WTC11 (cell line): ENCODE results near the gene MPND. TPM values are rescaled to one million over a fixed set of nuclear protein-coding genes. Genes with fewer than 3 reads are reported as not detected.

Experiments used
- ATAC-seq: fragments of 200-7000 bp; cut with Tn5 transposase; 2 replicates; pipeline ENCODE4 v1.10.0; 2021; ENCODE audit warnings: mild to moderate bottlenecking, moderate library complexity
- CTCF ChIA-PET: fragments of 300-600 bp; sonication (Branson Sonifier 250); formaldehyde crosslinking; loops from one replicate; lab custom pipeline; 2021; ENCODE audit warnings: antibody characterized with exemption; lab: Charles Lee
- POLR2A ChIA-PET: fragments of 350-600 bp; sonication (Branson Sonifier 250); formaldehyde crosslinking; loops from one replicate; lab custom pipeline; 2021; ENCODE audit warnings: antibody characterized with exemption; lab: Charles Lee
- DNase-seq: peaks from one replicate; pipeline ENCODE4 v3.0.0; 2021; ENCODE audit warnings: low spot score
- H3K27ac Mint-ChIP-seq: 2 replicates; pipeline ENCODE4 v1.8.0; 2021; ENCODE audit warnings: mixed read lengths
- H3K27me3 Mint-ChIP-seq: 2 replicates; pipeline ENCODE4 v1.8.0; 2021; ENCODE audit warnings: low read depth, mild to moderate bottlenecking, moderate library complexity, mixed read lengths
- H3K36me3 Mint-ChIP-seq: 2 replicates; pipeline ENCODE4 v1.8.0; 2021; ENCODE audit warnings: mixed read lengths
- H3K4me1 Mint-ChIP-seq: 2 replicates; pipeline ENCODE4 v1.8.0; 2022; ENCODE audit warnings: mixed read lengths
- H3K4me3 Mint-ChIP-seq: 2 replicates; pipeline ENCODE4 v1.8.0; 2021; ENCODE audit warnings: mild to moderate bottlenecking, moderate library complexity, mixed read lengths
- H3K9me3 Mint-ChIP-seq: 2 replicates; pipeline ENCODE4 v1.8.0; 2021; ENCODE audit warnings: mixed read lengths
- ATF1 ChIP-seq: sonication (generic); formaldehyde crosslinking; IDR thresholded peaks from 2 replicates; pipeline ENCODE4 v1.8.1; 2023; ENCODE audit warnings: mild to moderate bottlenecking, moderate library complexity, missing genetic modification reagents
- ELF4 ChIP-seq: sonication (generic); formaldehyde crosslinking; IDR thresholded peaks from 2 replicates; pipeline ENCODE4 v1.8.1; 2022; ENCODE audit warnings: low read depth, mild to moderate bottlenecking, moderate library complexity, missing genetic modification reagents
- ERG ChIP-seq: fragments of 250-450 bp; sonication (Bioruptor Pico); IDR thresholded peaks from 2 replicates; pipeline ENCODE4 v1.8.0; 2021; ENCODE audit warnings: mild to moderate bottlenecking
- FOXP1 ChIP-seq: sonication (generic); formaldehyde crosslinking; IDR thresholded peaks from 2 replicates; pipeline ENCODE4 v1.8.0; 2022; ENCODE audit warnings: missing genetic modification reagents, mild to moderate bottlenecking, moderate library complexity, borderline replicate concordance
- GRHL2 ChIP-seq: fragments of 250-450 bp; sonication (Bioruptor Pico); IDR thresholded peaks from 2 replicates; pipeline ENCODE4 v1.8.0; 2022; ENCODE audit warnings: mild to moderate bottlenecking, moderate library complexity; ENCODE audit not compliant: insufficient replicate concordance, severe bottlenecking
- HMGXB4 ChIP-seq: sonication (generic); formaldehyde crosslinking; IDR thresholded peaks from 2 replicates; pipeline ENCODE4 v1.8.1; 2023; ENCODE audit warnings: mild to moderate bottlenecking, moderate library complexity, missing genetic modification reagents
- IRF2 ChIP-seq: sonication (generic); formaldehyde crosslinking; IDR thresholded peaks from 2 replicates; pipeline ENCODE4 v1.8.0; 2022; ENCODE audit warnings: low read depth, missing genetic modification reagents, borderline replicate concordance
- KAT7 ChIP-seq: sonication (generic); formaldehyde crosslinking; IDR thresholded peaks from 2 replicates; pipeline ENCODE4 v1.8.1; 2023; ENCODE audit warnings: missing genetic modification reagents, mild to moderate bottlenecking, borderline replicate concordance
- MYBL2 ChIP-seq: sonication (generic); formaldehyde crosslinking; IDR thresholded peaks from 2 replicates; pipeline ENCODE4 v1.8.1; 2023; ENCODE audit warnings: mild to moderate bottlenecking, moderate library complexity, missing genetic modification reagents
- NFATC4 ChIP-seq: fragments of 250-450 bp; sonication (Bioruptor Pico); IDR thresholded peaks from 2 replicates; pipeline ENCODE4 v1.9.0; 2021; ENCODE audit warnings: mild to moderate bottlenecking
- NFYB ChIP-seq: sonication (generic); formaldehyde crosslinking; conservative IDR thresholded peaks from 2 replicates; pipeline ENCODE4 v1.8.0; 2022; ENCODE audit warnings: low read depth, missing genetic modification reagents
- PRRX2 ChIP-seq: fragments of 250-450 bp; sonication (Bioruptor Pico); IDR thresholded peaks from 2 replicates; pipeline ENCODE4 v1.8.0; 2021; ENCODE audit warnings: mild to moderate bottlenecking
- SMAD4 ChIP-seq: sonication (generic); formaldehyde crosslinking; IDR thresholded peaks from 2 replicates; pipeline ENCODE4 v1.8.0; 2022; ENCODE audit warnings: mild to moderate bottlenecking, missing genetic modification reagents
- TEAD4 ChIP-seq: sonication (generic); formaldehyde crosslinking; IDR thresholded peaks from 2 replicates; pipeline ENCODE4 v1.8.0; 2022; ENCODE audit warnings: mild to moderate bottlenecking, missing genetic modification reagents
- TP53 ChIP-seq: sonication (generic); formaldehyde crosslinking; IDR thresholded peaks from 2 replicates; pipeline ENCODE4 v1.8.1; 2023; ENCODE audit warnings: mild to moderate bottlenecking, missing genetic modification reagents
- ZNF138 ChIP-seq: sonication (generic); formaldehyde crosslinking; conservative IDR thresholded peaks from 2 replicates; pipeline ENCODE4 v1.8.1; 2022; ENCODE audit warnings: mild to moderate bottlenecking, moderate library complexity, missing genetic modification reagents
- ZNF219 ChIP-seq: sonication (generic); formaldehyde crosslinking; IDR thresholded peaks from 2 replicates; pipeline ENCODE4 v1.8.0; 2023; ENCODE audit warnings: missing genetic modification reagents, mild to moderate bottlenecking, borderline replicate concordance
- total RNA-seq: library from RNA; stranded (reverse); gene quantifications from 3 replicates; pipeline ENCODE4 v1.2.3, GENCODE V29; 2021
- TF ChIP-seq, protein P1 (sequence below): sonication (generic); formaldehyde crosslinking; IDR thresholded peaks from 2 replicates; pipeline ENCODE4 v1.8.0; 2022; ENCODE audit warnings: mild to moderate bottlenecking, missing genetic modification reagents
- TF ChIP-seq, protein P2 (sequence below): sonication (generic); formaldehyde crosslinking; IDR thresholded peaks from 2 replicates; pipeline ENCODE4 v1.8.1; 2023; ENCODE audit warnings: mild to moderate bottlenecking, missing genetic modification reagents, borderline replicate concordance
- TF ChIP-seq, protein P3 (sequence below): sonication (generic); formaldehyde crosslinking; IDR thresholded peaks from 2 replicates; pipeline ENCODE4 v1.8.1; 2022; ENCODE audit warnings: mild to moderate bottlenecking, moderate library complexity, missing genetic modification reagents
- TF ChIP-seq, protein P4 (sequence below): sonication (generic); formaldehyde crosslinking; conservative IDR thresholded peaks from 2 replicates; pipeline ENCODE4 v1.8.1; 2022; ENCODE audit warnings: mild to moderate bottlenecking, missing genetic modification reagents
- TF ChIP-seq, protein P5 (sequence below): sonication (generic); formaldehyde crosslinking; IDR thresholded peaks from 2 replicates; pipeline ENCODE4 v1.8.1; 2022; ENCODE audit warnings: low read depth, mild to moderate bottlenecking, moderate library complexity, missing genetic modification reagents, borderline replicate concordance

MPND gene
- total RNA-seq, 1 experiment from 2014 or later, result 28.3 TPM

GRCh38 chr19:4372165-4373012 is 29.0 kb downstream of the MPND start:
- H3K4me1 Mint-ChIP-seq, result peaks cover 45% of the 10 kb centered on the region
- H3K36me3 Mint-ChIP-seq, result no peaks in the 10 kb centered on the region; the same call in 1 of the 2 replicates
- DNase-seq (no peak), ATAC-seq (no peak)
- H3K4me3 Mint-ChIP-seq, result no peak overlapping the region
- no peaks in the 10 kb centered on the region for H3K27me3 Mint-ChIP-seq
- TF ChIP-seq GRHL2 (CRISPR knock-in tag) (no peak), SMAD4 (no peak)
- TF ChIP-seq, protein P1, sequence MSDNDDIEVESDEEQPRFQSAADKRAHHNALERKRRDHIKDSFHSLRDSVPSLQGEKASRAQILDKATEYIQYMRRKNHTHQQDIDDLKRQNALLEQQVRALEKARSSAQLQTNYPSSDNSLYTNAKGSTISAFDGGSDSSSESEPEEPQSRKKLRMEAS (CRISPR knock-in tag), result no peak
- H3K9me3 Mint-ChIP-seq, result no peaks in the 10 kb centered on the region
- CTCF ChIA-PET, result interaction anchor here (0.6 to 0.9 kb wide), 3 partner anchors 21 to 106 kb away, joined by 3 read pairs; partner anchors contain the start of gene SH3GL1
- 0 out of 2 replicates have a peak overlapping the region, but pooled peaks have one; percentile 45 for H3K27ac Mint-ChIP-seq
- POLR2A ChIA-PET, result no interaction called here

DNA sequence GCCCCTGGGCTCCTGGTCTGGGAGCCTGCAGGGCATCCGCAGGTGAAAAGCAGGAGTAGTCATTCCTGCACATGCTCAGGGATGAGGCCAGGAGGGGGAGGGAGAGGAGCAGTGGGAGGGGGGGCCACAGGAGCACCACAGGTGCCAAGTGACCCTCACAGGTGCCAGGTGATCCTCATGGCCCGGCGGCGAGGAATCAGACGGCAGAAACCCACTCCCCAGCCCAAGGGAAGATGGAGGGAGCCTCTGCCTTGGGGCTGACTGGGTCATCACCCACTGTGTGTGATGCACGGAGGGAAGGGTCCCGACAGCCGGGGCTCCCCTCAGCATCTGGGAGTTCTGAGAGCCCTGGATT is 29.6 kb downstream of the MPND start:
- POLR2A ChIA-PET, result no interaction called here
- Mint-ChIP-seq H3K4me1 (peaks cover 45% of the 10 kb centered on the region), H3K27me3 (no peaks in the 10 kb centered on the region), H3K4me3 (no peak overlapping the region), H3K9me3 (no peaks in the 10 kb centered on the region), H3K27ac (0 out of 2 replicates have a peak overlapping the region, but pooled peaks have one; percentile 19), H3K36me3 (no peaks in the 10 kb centered on the region)
- TF ChIP-seq NFYB (CRISPR knock-in tag) (no peak), ELF4 (CRISPR knock-in tag) (no peak), HMGXB4 (CRISPR knock-in tag) (no peak), IRF2 (CRISPR knock-in tag) (no peak), KAT7 (CRISPR knock-in tag) (no peak), TEAD4 (CRISPR knock-in tag) (no peak), PRRX2 (no peak), TP53 (CRISPR knock-in tag) (no peak), ERG (CRISPR knock-in tag) (no peak), ZNF219 (CRISPR knock-in tag) (no peak), FOXP1 (CRISPR knock-in tag) (no peak), ATF1 (CRISPR knock-in tag) (no peak), NFATC4 (CRISPR knock-in tag) (no peak), ZNF138 (CRISPR knock-in tag) (no peak), MYBL2 (CRISPR knock-in tag) (no peak)
- TF ChIP-seq, protein P2, sequence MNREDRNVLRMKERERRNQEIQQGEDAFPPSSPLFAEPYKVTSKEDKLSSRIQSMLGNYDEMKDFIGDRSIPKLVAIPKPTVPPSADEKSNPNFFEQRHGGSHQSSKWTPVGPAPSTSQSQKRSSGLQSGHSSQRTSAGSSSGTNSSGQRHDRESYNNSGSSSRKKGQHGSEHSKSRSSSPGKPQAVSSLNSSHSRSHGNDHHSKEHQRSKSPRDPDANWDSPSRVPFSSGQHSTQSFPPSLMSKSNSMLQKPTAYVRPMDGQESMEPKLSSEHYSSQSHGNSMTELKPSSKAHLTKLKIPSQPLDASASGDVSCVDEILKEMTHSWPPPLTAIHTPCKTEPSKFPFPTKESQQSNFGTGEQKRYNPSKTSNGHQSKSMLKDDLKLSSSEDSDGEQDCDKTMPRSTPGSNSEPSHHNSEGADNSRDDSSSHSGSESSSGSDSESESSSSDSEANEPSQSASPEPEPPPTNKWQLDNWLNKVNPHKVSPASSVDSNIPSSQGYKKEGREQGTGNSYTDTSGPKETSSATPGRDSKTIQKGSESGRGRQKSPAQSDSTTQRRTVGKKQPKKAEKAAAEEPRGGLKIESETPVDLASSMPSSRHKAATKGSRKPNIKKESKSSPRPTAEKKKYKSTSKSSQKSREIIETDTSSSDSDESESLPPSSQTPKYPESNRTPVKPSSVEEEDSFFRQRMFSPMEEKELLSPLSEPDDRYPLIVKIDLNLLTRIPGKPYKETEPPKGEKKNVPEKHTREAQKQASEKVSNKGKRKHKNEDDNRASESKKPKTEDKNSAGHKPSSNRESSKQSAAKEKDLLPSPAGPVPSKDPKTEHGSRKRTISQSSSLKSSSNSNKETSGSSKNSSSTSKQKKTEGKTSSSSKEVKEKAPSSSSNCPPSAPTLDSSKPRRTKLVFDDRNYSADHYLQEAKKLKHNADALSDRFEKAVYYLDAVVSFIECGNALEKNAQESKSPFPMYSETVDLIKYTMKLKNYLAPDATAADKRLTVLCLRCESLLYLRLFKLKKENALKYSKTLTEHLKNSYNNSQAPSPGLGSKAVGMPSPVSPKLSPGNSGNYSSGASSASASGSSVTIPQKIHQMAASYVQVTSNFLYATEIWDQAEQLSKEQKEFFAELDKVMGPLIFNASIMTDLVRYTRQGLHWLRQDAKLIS, result no peak
- TF ChIP-seq, protein P3, sequence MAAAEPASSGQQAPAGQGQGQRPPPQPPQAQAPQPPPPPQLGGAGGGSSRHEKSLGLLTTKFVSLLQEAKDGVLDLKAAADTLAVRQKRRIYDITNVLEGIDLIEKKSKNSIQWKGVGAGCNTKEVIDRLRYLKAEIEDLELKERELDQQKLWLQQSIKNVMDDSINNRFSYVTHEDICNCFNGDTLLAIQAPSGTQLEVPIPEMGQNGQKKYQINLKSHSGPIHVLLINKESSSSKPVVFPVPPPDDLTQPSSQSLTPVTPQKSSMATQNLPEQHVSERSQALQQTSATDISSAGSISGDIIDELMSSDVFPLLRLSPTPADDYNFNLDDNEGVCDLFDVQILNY, result no peak
- TF ChIP-seq, protein P4, sequence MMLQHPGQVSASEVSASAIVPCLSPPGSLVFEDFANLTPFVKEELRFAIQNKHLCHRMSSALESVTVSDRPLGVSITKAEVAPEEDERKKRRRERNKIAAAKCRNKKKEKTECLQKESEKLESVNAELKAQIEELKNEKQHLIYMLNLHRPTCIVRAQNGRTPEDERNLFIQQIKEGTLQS, result no peak
- TF ChIP-seq, protein P5, sequence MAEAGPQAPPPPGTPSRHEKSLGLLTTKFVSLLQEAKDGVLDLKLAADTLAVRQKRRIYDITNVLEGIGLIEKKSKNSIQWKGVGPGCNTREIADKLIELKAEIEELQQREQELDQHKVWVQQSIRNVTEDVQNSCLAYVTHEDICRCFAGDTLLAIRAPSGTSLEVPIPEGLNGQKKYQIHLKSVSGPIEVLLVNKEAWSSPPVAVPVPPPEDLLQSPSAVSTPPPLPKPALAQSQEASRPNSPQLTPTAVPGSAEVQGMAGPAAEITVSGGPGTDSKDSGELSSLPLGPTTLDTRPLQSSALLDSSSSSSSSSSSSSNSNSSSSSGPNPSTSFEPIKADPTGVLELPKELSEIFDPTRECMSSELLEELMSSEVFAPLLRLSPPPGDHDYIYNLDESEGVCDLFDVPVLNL (CRISPR knock-in tag), result no peak
- DNase-seq (no peak), ATAC-seq (no peak)
- CTCF ChIA-PET, result no interaction called here
